IMR-90 (cell line): ENCODE data around the gene RAX2. TPM values are rescaled to one million over a fixed set of nuclear protein-coding genes. Genes with fewer than 3 reads are reported as not detected.

ENCODE experiments used
- ATAC-seq: fragments of 200-7000 bp; cut with Tn5 transposase; 2 replicates; pipeline ENCODE4 v1.9.1; 2020; ENCODE audit warnings: low read depth, mild to moderate bottlenecking, moderate library complexity
- BruUV-seq: library from RNA; stranded (reverse); fragments of 400-500 nt; replicated peaks from 2 replicates; lab custom pipeline; 2021; lab: Mats Ljungman, UMichigan
- CTCF ChIA-PET: fragments of 300-600 bp; formaldehyde crosslinking; extraction: SDS; loops from one replicate; lab custom pipeline; 2021; ENCODE audit warnings: antibody characterized with exemption; lab: Yijun Ruan, JAX
- POLR2A ChIA-PET: fragments of 300-600 bp; sonication (Branson Sonifier 250); formaldehyde crosslinking; loops from one replicate; lab custom pipeline; 2022; ENCODE audit warnings: antibody characterized with exemption; ENCODE audit not compliant: unreplicated experiment; lab: Charles Lee
- DNase-seq: peaks from one replicate; pipeline ENCODE4 v3.0.0; 2013
- H2AFZ ChIP-seq: replicated peaks from 2 replicates; pipeline ENCODE3; 2013; ENCODE audit warnings: low read length, mild to moderate bottlenecking; ENCODE audit not compliant: poor library complexity
- H2AK5ac ChIP-seq: 2 replicates; pipeline ENCODE4 v1.6.1; 2013; ENCODE audit warnings: low read depth, low read length, inconsistent platforms
- H2AK9ac ChIP-seq: replicated peaks from 2 replicates; pipeline ENCODE3; 2013; ENCODE audit warnings: mild to moderate bottlenecking, low read depth, low read length, moderate library complexity; ENCODE audit not compliant: poor library complexity
- H2BK120ac ChIP-seq: 2 replicates; pipeline ENCODE4 v1.6.1; 2013; ENCODE audit warnings: low read depth, low read length, inconsistent platforms
- H2BK15ac ChIP-seq: 3 replicates; pipeline ENCODE4 v1.6.1; 2013; ENCODE audit warnings: low read depth, low read length, inconsistent platforms
- H2BK20ac ChIP-seq: 2 replicates; pipeline ENCODE4 v1.6.1; 2013; ENCODE audit warnings: low read depth, mild to moderate bottlenecking, inconsistent platforms, low read length, moderate library complexity
- H2BK5ac ChIP-seq: 2 replicates; pipeline ENCODE4 v1.6.1; 2013; ENCODE audit warnings: mild to moderate bottlenecking, low read depth, low read length, inconsistent platforms; ENCODE audit not compliant: poor library complexity, severe bottlenecking
- H3K14ac ChIP-seq: replicated peaks from 2 replicates; pipeline ENCODE4 v1.6.1; 2013; ENCODE audit warnings: low read depth, low read length, inconsistent platforms
- H3K18ac ChIP-seq: 2 replicates; pipeline ENCODE4 v1.6.1; 2013; ENCODE audit warnings: low read depth, low read length, control low read depth
- H3K23ac ChIP-seq: 2 replicates; pipeline ENCODE4 v1.6.1; 2013; ENCODE audit warnings: low read depth, low read length, inconsistent platforms
- H3K27ac ChIP-seq: 2 replicates; pipeline ENCODE4 v1.5.1; 2013; ENCODE audit warnings: mild to moderate bottlenecking, control low read depth, low read length; ENCODE audit not compliant: insufficient read depth
- H3K27me3 ChIP-seq: 2 replicates; pipeline ENCODE4 v1.6.1; 2013; ENCODE audit warnings: low read length; ENCODE audit not compliant: control insufficient read depth, insufficient read depth
- H3K36me3 ChIP-seq: 2 replicates; pipeline ENCODE4 v1.6.1; 2013; ENCODE audit warnings: low read length, mixed read lengths; ENCODE audit not compliant: control insufficient read depth, insufficient read depth
- H3K4ac ChIP-seq: 2 replicates; pipeline ENCODE4 v1.6.1; 2013; ENCODE audit warnings: low read depth, low read length, inconsistent platforms
- H3K4me1 ChIP-seq: 2 replicates; pipeline ENCODE4 v1.6.1; 2013; ENCODE audit warnings: low read length, mixed read lengths; ENCODE audit not compliant: control insufficient read depth, insufficient read depth
- H3K4me2 ChIP-seq: 2 replicates; pipeline ENCODE4 v1.6.1; 2013; ENCODE audit warnings: low read depth, mild to moderate bottlenecking, control low read depth, low read length, moderate library complexity
- H3K4me3 ChIP-seq: 2 replicates; pipeline ENCODE4 v1.5.1; 2013; ENCODE audit warnings: low read depth, mild to moderate bottlenecking, control low read depth, low read length, moderate library complexity; ENCODE audit not compliant: insufficient read depth
- H3K56ac ChIP-seq: 2 replicates; pipeline ENCODE4 v1.6.1; 2013; ENCODE audit warnings: low read length, inconsistent platforms; ENCODE audit not compliant: insufficient read depth; ENCODE audit errors: extremely low read depth
- H3K79me1 ChIP-seq, 2 experiments: 2 replicates each; pipeline ENCODE4 v1.6.1; 2013; ENCODE audit warnings: low read length in 2 of 2, inconsistent platforms in 1 of 2, low read depth in 1 of 2
- H3K9ac ChIP-seq: 2 replicates; pipeline ENCODE4 v1.6.1; 2013; ENCODE audit warnings: low read depth, low read length, control low read depth
- H3K9me1 ChIP-seq: 2 replicates; pipeline ENCODE4 v1.6.1; 2013; ENCODE audit warnings: low read length, inconsistent platforms; ENCODE audit not compliant: insufficient read depth
- H3K9me3 ChIP-seq: 2 replicates; pipeline ENCODE4 v1.6.1; 2013; ENCODE audit warnings: low read length; ENCODE audit not compliant: control insufficient read depth, insufficient read depth
- H4K20me1 ChIP-seq: 2 replicates; pipeline ENCODE4 v1.6.1; 2013; ENCODE audit warnings: low read length, inconsistent platforms; ENCODE audit not compliant: insufficient read depth
- H4K5ac ChIP-seq: 2 replicates; pipeline ENCODE4 v1.6.1; 2013; ENCODE audit warnings: mild to moderate bottlenecking, low read depth, low read length, control low read depth
- H4K8ac ChIP-seq, 2 experiments: 2 replicates each; pipeline ENCODE4 v1.6.1; 2013; ENCODE audit warnings: low read depth in 2 of 2, low read length in 2 of 2, control low read depth in 1 of 2, inconsistent platforms in 1 of 2
- H4K91ac ChIP-seq: 2 replicates; pipeline ENCODE4 v1.6.1; 2013; ENCODE audit warnings: low read depth, low read length, inconsistent platforms; ENCODE audit not compliant: insufficient read depth
- MXI1 ChIP-seq: IDR thresholded peaks from 2 replicates; pipeline ENCODE4 v1.6.1; 2012; ENCODE audit warnings: low read depth, mild to moderate bottlenecking, low read length, moderate library complexity, borderline replicate concordance
- SMC3 ChIP-seq: fragments of 150-350 bp; IDR thresholded peaks from 2 replicates; pipeline ENCODE4 v1.6.1; 2016; ENCODE audit warnings: low read depth, mild to moderate bottlenecking, antibody characterized with exemption, low read length, moderate library complexity
- WGBS, 2 experiments: methylation state at CpG; one replicate each; pipeline versions ENCODE4 v1.1.5 to v1.1.7; 2013; ENCODE audit warnings: missing lambda C conversion rate in 2 of 2; ENCODE audit not compliant: insufficient read length in 1 of 2; ENCODE audit errors: extremely low coverage in 2 of 2; 5-methylcytosine and 5-hydroxymethylcytosine counted together
- dilution Hi-C: fragments of 300-500 bp; cut with HindIII; formaldehyde crosslinking; loops from one replicate; pipeline ENCODE4 v1.14.3; 2018; ENCODE audit warnings: low sequenced_read_pairs; ENCODE audit not compliant: unreplicated experiment
- in situ Hi-C: fragments of 300-500 bp; cut with MboI; formaldehyde crosslinking; loops from 3 replicates; pipeline ENCODE4 v1.14.3; 2019; ENCODE audit warnings: low sequenced_read_pairs, inconsistent platforms, mixed read lengths
- intact Hi-C: fragments of 100-400 bp; cut with micrococcal nuclease; formaldehyde crosslinking; loops from 2 replicates; pipeline ENCODE4 v1.10.0; 2022
- polyA plus RNA-seq, 3 experiments: library from polyadenylated mRNA; depleted of rRNA; stranded (reverse); fragments of >200 nt; gene quantifications; 2 replicates each; pipeline ENCODE4 v1.2.3, GENCODE V29; 2012; ENCODE audit warnings: low replicate concordance in 1 of 3
- total RNA-seq: library from RNA; depleted of rRNA; stranded (reverse); fragments of >200 nt; gene quantifications from 2 replicates; pipeline ENCODE4 v1.2.3, GENCODE V29; 2012
- TF ChIP-seq, protein P1 (sequence below): conservative IDR thresholded peaks from 2 replicates; pipeline ENCODE4 v1.5.1; 2012; ENCODE audit warnings: mild to moderate bottlenecking, low read depth, low read length, improper control_type of control experiment

Gene RAX2
- total and polyA plus RNA-seq, 2 of the 4 experiments (the other 2 are of a cell fraction) = not detected

DNA sequence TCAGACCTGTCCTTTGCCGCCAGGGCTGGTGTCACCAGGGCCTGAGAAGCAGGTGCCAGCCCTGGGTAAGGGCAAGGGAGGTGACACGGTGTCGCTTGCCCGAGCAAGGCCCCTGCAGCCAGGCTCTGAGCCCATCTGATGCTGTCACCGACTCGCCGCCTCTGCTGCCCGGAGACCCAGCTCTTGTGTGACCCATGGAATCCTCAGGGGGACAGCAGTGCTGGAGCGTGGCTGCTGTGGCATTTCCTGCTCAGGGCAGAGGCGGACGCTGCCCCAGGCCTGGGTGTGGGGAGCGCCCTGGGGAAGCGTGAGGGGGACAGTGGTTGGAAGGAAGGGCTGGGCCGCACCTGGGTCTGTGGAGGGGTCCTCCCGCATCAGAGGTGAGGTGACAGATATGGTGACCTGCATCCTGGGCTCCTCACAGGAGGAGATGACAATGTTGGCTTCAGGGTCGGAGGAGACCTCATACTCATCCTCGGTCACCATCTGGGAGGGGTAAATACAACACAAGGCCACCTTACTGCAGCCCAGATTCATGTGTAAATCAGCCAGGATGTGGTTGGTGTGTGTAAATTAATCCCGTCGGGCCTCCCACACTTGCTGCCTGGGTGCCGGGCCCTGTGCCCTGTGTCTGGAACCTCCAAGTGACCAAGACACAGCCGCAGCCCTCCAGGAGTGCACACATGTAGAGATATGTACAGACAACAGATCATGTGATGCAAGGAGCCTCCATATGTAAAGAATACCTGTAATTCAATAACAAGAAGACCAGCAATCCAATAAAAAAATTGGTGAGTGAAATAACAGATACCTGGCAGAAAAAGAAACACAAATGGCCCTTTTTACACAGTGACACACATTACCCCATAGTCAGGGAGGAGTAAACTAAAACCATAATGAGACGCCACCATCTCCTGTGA lies 41.7 kb upstream of the RAX2 start:
- intact Hi-C loops = no loop called here
- POLR2A ChIA-PET = no interaction called here
- no peak overlapping the region for H3K9ac ChIP-seq

More for the DNA sequence above, 41.7 kb upstream of the RAX2 start:
- no peak overlapping the region for H2BK15ac ChIP-seq
- no peaks in the 10 kb centered on the region for H3K79me1 ChIP-seq
- H3K4me3 ChIP-seq = no peak overlapping the region
- no peak overlapping the region for H3K14ac ChIP-seq
- H2BK5ac ChIP-seq = no peak overlapping the region
- H2AFZ ChIP-seq = no peak overlapping the region
- no peak overlapping the region for H4K5ac ChIP-seq
- H3K4ac ChIP-seq = no peak overlapping the region
- H3K23ac ChIP-seq = no peak overlapping the region
- in situ Hi-C loops = no loop called here
- dilution Hi-C loops = no loop called here
- no peaks in the 10 kb centered on the region for H3K9me3 ChIP-seq
- no peak overlapping the region for H2AK9ac ChIP-seq
- no peak for ATAC-seq
- H3K27ac ChIP-seq = no peak overlapping the region
- CTCF ChIA-PET = interaction anchor here (1.4 kb wide), 1 partner anchor 9 kb away, joined by 3 read pairs; no protein-coding TSS in a partner anchor
- WGBS, 2 experiments = 67% methylated on average over 6 of the region's 22 CpGs; no CpG with 5 or more reads in 1 of the 2 experiments
- no peaks in the 10 kb centered on the region for H3K36me3 ChIP-seq
- no peak overlapping the region for H4K8ac ChIP-seq
- no peak overlapping the region for H3K4me2 ChIP-seq
- H3K18ac ChIP-seq = no peak overlapping the region
- no peak for TF ChIP-seq MXI1
- no peak for TF ChIP-seq SMC3
- TF ChIP-seq, protein P1, sequence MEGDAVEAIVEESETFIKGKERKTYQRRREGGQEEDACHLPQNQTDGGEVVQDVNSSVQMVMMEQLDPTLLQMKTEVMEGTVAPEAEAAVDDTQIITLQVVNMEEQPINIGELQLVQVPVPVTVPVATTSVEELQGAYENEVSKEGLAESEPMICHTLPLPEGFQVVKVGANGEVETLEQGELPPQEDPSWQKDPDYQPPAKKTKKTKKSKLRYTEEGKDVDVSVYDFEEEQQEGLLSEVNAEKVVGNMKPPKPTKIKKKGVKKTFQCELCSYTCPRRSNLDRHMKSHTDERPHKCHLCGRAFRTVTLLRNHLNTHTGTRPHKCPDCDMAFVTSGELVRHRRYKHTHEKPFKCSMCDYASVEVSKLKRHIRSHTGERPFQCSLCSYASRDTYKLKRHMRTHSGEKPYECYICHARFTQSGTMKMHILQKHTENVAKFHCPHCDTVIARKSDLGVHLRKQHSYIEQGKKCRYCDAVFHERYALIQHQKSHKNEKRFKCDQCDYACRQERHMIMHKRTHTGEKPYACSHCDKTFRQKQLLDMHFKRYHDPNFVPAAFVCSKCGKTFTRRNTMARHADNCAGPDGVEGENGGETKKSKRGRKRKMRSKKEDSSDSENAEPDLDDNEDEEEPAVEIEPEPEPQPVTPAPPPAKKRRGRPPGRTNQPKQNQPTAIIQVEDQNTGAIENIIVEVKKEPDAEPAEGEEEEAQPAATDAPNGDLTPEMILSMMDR = no peak
- H3K56ac ChIP-seq = no peak overlapping the region
- no peak overlapping the region for H2AK5ac ChIP-seq
- H3K9me1 ChIP-seq = no peaks in the 10 kb centered on the region
- H3K27me3 ChIP-seq = peaks cover 10% of the 10 kb centered on the region
- H2BK20ac ChIP-seq = no peak overlapping the region
- DNase-seq = no peak
- H4K20me1 ChIP-seq = no peaks in the 10 kb centered on the region
- H4K91ac ChIP-seq = no peak overlapping the region
- H2BK120ac ChIP-seq = no peak overlapping the region
- no TSS peak for BruUV-seq
- H3K4me1 ChIP-seq = no peaks in the 10 kb centered on the region
